ENCODE results near the gene CACNA1D. TPM values are rescaled to one million over a fixed set of nuclear protein-coding genes. Genes with fewer than 3 reads are reported as not detected.

The CACNA1D gene
- total RNA-seq, 5 donors from 2014 or later (not counting 1 experiment from before 2014, with no cell fraction given), result 0.09 to 0.47 (median 0.34) TPM; not detected in 1

DNA sequence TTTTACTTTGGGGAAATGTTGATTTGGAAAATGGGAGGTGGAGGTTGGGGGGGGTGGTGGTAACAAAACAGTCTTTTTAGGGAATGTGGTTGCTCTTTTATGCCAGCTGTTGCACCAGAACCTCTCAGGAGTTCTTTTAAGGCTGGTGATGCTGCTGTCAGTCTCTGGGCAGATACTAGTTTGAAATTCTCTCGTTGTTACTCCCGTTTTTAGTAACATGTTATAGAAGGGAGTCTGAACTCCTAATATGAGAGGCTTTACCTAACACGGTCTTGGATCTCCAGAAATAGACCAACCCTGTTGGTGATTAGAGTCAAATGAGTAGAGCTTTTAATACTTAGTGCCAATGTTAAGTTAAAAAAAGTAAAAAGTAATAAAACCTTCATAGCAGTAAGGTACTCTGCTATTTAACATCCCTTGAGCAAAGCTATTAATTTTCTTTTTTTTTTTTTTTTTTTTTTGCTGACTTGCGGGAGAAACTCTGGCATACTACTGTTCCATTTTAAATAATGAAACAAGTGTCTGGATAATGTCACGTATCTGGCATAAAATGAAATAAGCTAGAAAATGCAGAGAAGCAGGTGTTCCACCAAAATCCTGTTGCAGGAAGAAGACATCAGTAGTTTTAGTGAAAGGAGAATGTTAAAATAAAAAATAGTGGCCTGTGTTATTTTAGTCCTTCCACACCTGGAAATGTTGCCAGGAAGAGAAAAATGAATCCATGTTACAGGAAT is 156.7 kb downstream of the CACNA1D start:
- no peak overlapping the region for H3K4me3 ChIP-seq (ENCODE audit: control insufficient read depth in 1 of 2, extremely low read depth in 1 of 2, low read length in 1 of 2)
- no peaks in the 10 kb centered on the region for H3K4me1 ChIP-seq (ENCODE audit: control insufficient read depth in 1 of 2, extremely low read depth in 1 of 2, insufficient read depth in 2 of 2, low read length in 2 of 2)
- no peaks in the 10 kb centered on the region for H3K27me3 ChIP-seq (replicated peaks in 1 of 2; ENCODE audit: control insufficient read depth in 2 of 2, extremely low read depth in 1 of 2, insufficient read depth in 2 of 2, low read length in 1 of 2)
- H3K27ac ChIP-seq (ENCODE audit: low read length), result no peak overlapping the region
- POLR2A ChIA-PET, result no interaction called here
- no peak overlapping the region for H3K27ac Mint-ChIP-seq
- H3K9me3 ChIP-seq, result no peaks in the 10 kb centered on the region
- peaks cover 14 to 26% (median 19%) of the 10 kb centered on the region in 3 donors for H3K9me3 Mint-ChIP-seq
- peaks cover 20 to 38% of the 10 kb centered on the region in 2 donors for H3K27me3 Mint-ChIP-seq
- no CpG with 5 or more reads among the region's 5 CpGs for WGBS (ENCODE audit: insufficient coverage)
- ATAC-seq (replicated peaks in 1 of 4) (no peak), DNase-seq (no peak)
- CTCF ChIA-PET, result interaction anchor here (0.7 kb wide), 2 partner anchors 12 to 109 kb away, joined by 3 to 13 read pairs; no protein-coding TSS in a partner anchor
- no peaks in the 10 kb centered on the region for H3K36me3 Mint-ChIP-seq
- no peaks in the 10 kb centered on the region for H3K36me3 ChIP-seq (ENCODE audit: control insufficient read depth in 2 of 2, extremely low read depth in 1 of 2, insufficient read depth in 1 of 2, low read length in 1 of 2)
- H3K4me1 Mint-ChIP-seq, result no peaks in the 10 kb centered on the region
- no peak overlapping the region for H3K4me3 Mint-ChIP-seq

- H3K4me3 ChIP-seq (ENCODE audit: control insufficient read depth in 1 of 2, extremely low read depth in 1 of 2, low read length in 1 of 2), result no peak overlapping the region
- no peak overlapping the region for H3K27ac ChIP-seq (ENCODE audit: low read length)
- Mint-ChIP-seq H3K9me3 (peaks cover 14 to 26% (median 19%) of the 10 kb centered on the region in 3 donors), H3K4me3 (no peak overlapping the region), H3K27me3 (peaks cover 15 to 36% of the 10 kb centered on the region in 2 donors), H3K27ac (no peak overlapping the region), H3K4me1 (no peaks in the 10 kb centered on the region), H3K36me3 (no peaks in the 10 kb centered on the region)
- POLR2A ChIA-PET, result no interaction called here
- 96% methylated on average over 3 of the region's 8 CpGs for WGBS (ENCODE audit: insufficient coverage)
- no peak for ATAC-seq (replicated peaks in 1 of 4)
- H3K36me3 ChIP-seq (ENCODE audit: control insufficient read depth in 2 of 2, extremely low read depth in 1 of 2, insufficient read depth in 1 of 2, low read length in 1 of 2), result no peaks in the 10 kb centered on the region
- no peaks in the 10 kb centered on the region for H3K9me3 ChIP-seq
- H3K27me3 ChIP-seq (replicated peaks in 1 of 2; ENCODE audit: control insufficient read depth in 2 of 2, extremely low read depth in 1 of 2, insufficient read depth in 2 of 2, low read length in 1 of 2), result no peaks in the 10 kb centered on the region
- no peak for DNase-seq
- CTCF ChIA-PET, result no interaction called here
- H3K4me1 ChIP-seq (ENCODE audit: control insufficient read depth in 1 of 2, extremely low read depth in 1 of 2, insufficient read depth in 2 of 2, low read length in 2 of 2), result no peaks in the 10 kb centered on the region
These were observed 157.5 kb downstream of the CACNA1D start for GRCh38 chr3:53651927-53652326.

DNA sequence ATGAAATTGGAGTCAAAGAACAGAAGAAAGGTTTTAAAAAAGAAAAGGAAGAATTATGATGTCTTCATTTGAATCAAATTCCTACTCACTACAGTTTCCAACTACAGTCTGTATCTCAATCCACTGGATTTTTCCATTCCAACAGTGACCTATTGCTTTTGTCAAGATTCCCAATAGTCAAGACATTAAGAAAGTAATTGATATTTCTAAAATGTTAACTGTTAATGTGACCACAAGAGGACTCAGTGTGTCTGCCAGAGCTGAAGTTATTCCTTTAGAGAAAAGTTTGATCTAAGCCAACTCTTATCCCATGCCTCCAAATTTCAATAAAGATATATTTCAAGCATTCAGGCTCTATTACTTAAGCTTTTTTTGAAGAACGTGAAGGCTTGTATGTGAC is 163.2 kb downstream of the CACNA1D start:
- Mint-ChIP-seq H3K4me1 (no peaks in the 10 kb centered on the region), H3K9me3 (peaks cover 14 to 51% (median 31%) of the 10 kb centered on the region in 3 donors), H3K27ac (no peak overlapping the region), H3K36me3 (peaks cover 8% of the 10 kb centered on the region), H3K27me3 (peaks cover 17 to 23% of the 10 kb centered on the region in 2 donors), H3K4me3 (no peak overlapping the region)
- ATAC-seq (replicated peaks in 1 of 4) (no peak), DNase-seq (no peak)
- WGBS (ENCODE audit: insufficient coverage), result 100% methylated on average over 1 of the region's 1 CpG
- Histone ChIP-seq H3K4me1 (ENCODE audit: control insufficient read depth in 1 of 2, extremely low read depth in 1 of 2, insufficient read depth in 2 of 2, low read length in 2 of 2) (no peaks in the 10 kb centered on the region), H3K27ac (ENCODE audit: low read length) (no peak overlapping the region), H3K36me3 (ENCODE audit: control insufficient read depth in 2 of 2, extremely low read depth in 1 of 2, insufficient read depth in 1 of 2, low read length in 1 of 2) (no peaks in the 10 kb centered on the region), H3K27me3 (replicated peaks in 1 of 2; ENCODE audit: control insufficient read depth in 2 of 2, extremely low read depth in 1 of 2, insufficient read depth in 2 of 2, low read length in 1 of 2) (no peaks in the 10 kb centered on the region), H3K9me3 (no peaks in the 10 kb centered on the region), H3K4me3 (ENCODE audit: control insufficient read depth in 1 of 2, extremely low read depth in 1 of 2, low read length in 1 of 2) (no peak overlapping the region)
- POLR2A ChIA-PET, result no interaction called here
- CTCF ChIA-PET, result no interaction called here

GRCh38 chr3:53658613-53659193 is 164.3 kb downstream of the CACNA1D start:
- H3K9me3 ChIP-seq, result no peaks in the 10 kb centered on the region
- no peaks in the 10 kb centered on the region for H3K4me1 ChIP-seq (ENCODE audit: control insufficient read depth in 1 of 2, extremely low read depth in 1 of 2, insufficient read depth in 2 of 2, low read length in 2 of 2)
- ATAC-seq (replicated peaks in 1 of 4), result no peak
- H3K27ac ChIP-seq (ENCODE audit: low read length), result no peak overlapping the region
- Mint-ChIP-seq H3K4me1 (no peaks in the 10 kb centered on the region), H3K27ac (no peak overlapping the region), H3K27me3 (peaks cover 18 to 29% of the 10 kb centered on the region in 2 donors), H3K4me3 (no peak overlapping the region), H3K9me3 (peaks cover 14 to 50% (median 28%) of the 10 kb centered on the region in 3 donors), H3K36me3 (peaks cover 8% of the 10 kb centered on the region)
- WGBS (ENCODE audit: insufficient coverage), result 80% methylated on average over 3 of the region's 6 CpGs
- H3K36me3 ChIP-seq (ENCODE audit: control insufficient read depth in 2 of 2, extremely low read depth in 1 of 2, insufficient read depth in 1 of 2, low read length in 1 of 2), result no peaks in the 10 kb centered on the region
- H3K4me3 ChIP-seq (ENCODE audit: control insufficient read depth in 1 of 2, extremely low read depth in 1 of 2, low read length in 1 of 2), result no peak overlapping the region
- no peak for DNase-seq
- ChIA-PET CTCF (no interaction called here), POLR2A (no interaction called here)
- peaks cover 0 to under 1% of the 10 kb centered on the region in 2 experiments for H3K27me3 ChIP-seq (replicated peaks in 1 of 2; ENCODE audit: control insufficient read depth in 2 of 2, extremely low read depth in 1 of 2, insufficient read depth in 2 of 2, low read length in 1 of 2)

DNA sequence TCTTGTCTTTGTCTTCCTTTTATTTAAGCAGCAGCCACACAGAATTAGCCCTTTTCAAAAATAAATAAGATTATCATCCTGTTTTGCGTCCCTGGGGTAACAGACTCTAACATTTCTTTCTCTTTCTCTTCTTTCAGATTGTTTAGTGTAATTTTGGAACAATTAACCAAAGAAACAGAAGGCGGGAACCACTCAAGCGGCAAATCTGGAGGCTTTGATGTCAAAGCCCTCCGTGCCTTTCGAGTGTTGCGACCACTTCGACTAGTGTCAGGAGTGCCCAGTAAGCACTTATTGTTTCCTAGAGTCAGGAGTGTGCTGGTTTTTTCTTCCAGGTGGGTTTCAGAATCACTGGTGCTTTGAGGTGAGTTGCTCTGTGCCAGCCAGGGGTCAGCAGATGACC is 165.6 kb downstream of the CACNA1D start:
- CTCF ChIA-PET, result no interaction called here
- H3K36me3 ChIP-seq (ENCODE audit: control insufficient read depth in 2 of 2, extremely low read depth in 1 of 2, insufficient read depth in 1 of 2, low read length in 1 of 2), result no peaks in the 10 kb centered on the region
- POLR2A ChIA-PET, result no interaction called here
- no peaks in the 10 kb centered on the region for H3K9me3 ChIP-seq
- no peak overlapping the region for H3K4me3 ChIP-seq (ENCODE audit: control insufficient read depth in 1 of 2, extremely low read depth in 1 of 2, low read length in 1 of 2)
- H3K4me1 ChIP-seq (ENCODE audit: control insufficient read depth in 1 of 2, extremely low read depth in 1 of 2, insufficient read depth in 2 of 2, low read length in 2 of 2), result no peaks in the 10 kb centered on the region
- Mint-ChIP-seq H3K4me1 (no peaks in the 10 kb centered on the region), H3K27ac (no peak overlapping the region), H3K36me3 (peaks cover 8% of the 10 kb centered on the region), H3K27me3 (peaks cover 26 to 33% of the 10 kb centered on the region in 2 donors), H3K4me3 (no peak overlapping the region), H3K9me3 (peaks cover 18 to 40% (median 23%) of the 10 kb centered on the region in 3 donors)
- DNase-seq (no peak), ATAC-seq (replicated peaks in 1 of 4) (no peak)
- 98% methylated on average over 6 of the region's 7 CpGs for WGBS (ENCODE audit: insufficient coverage)
- peaks cover 0 to 6% of the 10 kb centered on the region in 2 experiments for H3K27me3 ChIP-seq (replicated peaks in 1 of 2; ENCODE audit: control insufficient read depth in 2 of 2, extremely low read depth in 1 of 2, insufficient read depth in 2 of 2, low read length in 1 of 2)
- no peak overlapping the region for H3K27ac ChIP-seq (ENCODE audit: low read length)

DNA sequence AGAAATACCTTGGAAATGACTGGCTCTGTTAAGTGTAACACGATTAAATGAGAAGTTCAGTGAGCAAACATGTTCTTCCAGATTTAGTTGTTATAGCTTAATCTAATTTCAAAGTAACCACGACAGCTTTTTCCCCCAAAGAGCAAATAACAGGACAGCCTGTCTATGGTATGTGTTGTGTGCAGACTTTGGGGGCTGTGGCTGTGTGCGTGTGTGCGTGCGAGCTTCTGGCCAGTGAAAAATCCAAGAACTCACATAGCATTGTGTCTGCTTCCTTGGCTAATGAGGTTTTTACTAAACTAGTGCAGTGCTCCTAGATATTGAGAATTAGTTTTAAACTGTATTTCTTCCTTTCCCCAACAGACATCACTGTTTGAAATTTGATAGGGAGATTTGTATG is 167.1 kb downstream of the CACNA1D start:
- H3K27ac Mint-ChIP-seq, result no peak overlapping the region
- H3K36me3 ChIP-seq (ENCODE audit: control insufficient read depth in 2 of 2, extremely low read depth in 1 of 2, insufficient read depth in 1 of 2, low read length in 1 of 2), result no peaks in the 10 kb centered on the region
- H3K27ac ChIP-seq (ENCODE audit: low read length), result no peak overlapping the region
- no CpG with 5 or more reads among the region's 5 CpGs for WGBS (ENCODE audit: insufficient coverage)
- no peak for DNase-seq
- H3K9me3 Mint-ChIP-seq, result peaks cover 10 to 32% (median 16%) of the 10 kb centered on the region in 3 donors
- no peak for ATAC-seq (replicated peaks in 1 of 4)
- H3K4me1 ChIP-seq (ENCODE audit: control insufficient read depth in 1 of 2, extremely low read depth in 1 of 2, insufficient read depth in 2 of 2, low read length in 2 of 2), result no peaks in the 10 kb centered on the region
- H3K4me1 Mint-ChIP-seq, result no peaks in the 10 kb centered on the region
- CTCF ChIA-PET, result no interaction called here
- H3K36me3 Mint-ChIP-seq, result peaks cover 8% of the 10 kb centered on the region
- H3K9me3 ChIP-seq, result no peaks in the 10 kb centered on the region
- H3K27me3 Mint-ChIP-seq, result peaks cover 29 to 36% of the 10 kb centered on the region in 2 donors
- no peak overlapping the region for H3K4me3 ChIP-seq (ENCODE audit: control insufficient read depth in 1 of 2, extremely low read depth in 1 of 2, low read length in 1 of 2)
- peaks cover 0 to 7% of the 10 kb centered on the region in 2 experiments for H3K27me3 ChIP-seq (replicated peaks in 1 of 2; ENCODE audit: control insufficient read depth in 2 of 2, extremely low read depth in 1 of 2, insufficient read depth in 2 of 2, low read length in 1 of 2)
- POLR2A ChIA-PET, result no interaction called here
- no peak overlapping the region for H3K4me3 Mint-ChIP-seq

Data from T-cell (primary cell).